Right atrium auricular region (tissue), 2 donors: ENCODE data around the gene CPSF4. TPM values are rescaled to one million over a fixed set of nuclear protein-coding genes. Genes with fewer than 3 reads are reported as not detected.

ENCODE experiments used
- DNase-seq: peaks from one replicate; pipeline ENCODE4 v3.0.0-alpha.2; 2019; ENCODE audit warnings: low spot score
- H3K27ac ChIP-seq, 2 donors: fragments of 200-600 bp; sonication (generic); 1 replicate in 1 of 2; 2 replicates in 1 of 2; pipeline ENCODE4 v1.5.1; 2016 to 2019
- H3K27me3 ChIP-seq, 2 donors: fragments of 200-600 bp; sonication (generic); one replicate each; pipeline versions ENCODE4 v1.5.1 to v1.6.0; 2017 to 2019
- H3K36me3 ChIP-seq: fragments of 200-600 bp; sonication (generic); one replicate; pipeline ENCODE4 v1.5.1; 2016
- H3K4me1 ChIP-seq, 2 donors: fragments of 200-600 bp; sonication (generic); one replicate each; pipeline versions ENCODE4 v1.5.1 to v1.6.0; 2017 to 2019
- H3K4me3 ChIP-seq, 2 donors: fragments of 200-600 bp; sonication (generic); 1 replicate in 1 of 2; 2 replicates in 1 of 2; pipeline ENCODE4 v1.5.1; 2017 to 2019; ENCODE audit warnings: mild to moderate bottlenecking in 1 of 2, moderate library complexity in 1 of 2
- H3K9me3 ChIP-seq, 2 donors: fragments of 200-600 bp; sonication (generic); one replicate each; pipeline ENCODE4 v1.5.1; 2019
- total RNA-seq, 2 donors: library from RNA; depleted of rRNA; stranded (reverse); fragments of >200 nt; gene quantifications; one replicate each; pipeline ENCODE4 v1.1.0, GENCODE V29; 2016
- TF ChIP-seq, protein P1 (sequence below), 2 donors: fragments of 200-600 bp; sonication (generic); IDR thresholded peaks; one replicate each; pipeline ENCODE4 v1.5.1; 2019; ENCODE audit warnings: antibody characterized with exemption in 2 of 2

CPSF4 gene
- total RNA-seq, 2 donors from 2014 or later: 12.4 to 18.8 TPM

DNA sequence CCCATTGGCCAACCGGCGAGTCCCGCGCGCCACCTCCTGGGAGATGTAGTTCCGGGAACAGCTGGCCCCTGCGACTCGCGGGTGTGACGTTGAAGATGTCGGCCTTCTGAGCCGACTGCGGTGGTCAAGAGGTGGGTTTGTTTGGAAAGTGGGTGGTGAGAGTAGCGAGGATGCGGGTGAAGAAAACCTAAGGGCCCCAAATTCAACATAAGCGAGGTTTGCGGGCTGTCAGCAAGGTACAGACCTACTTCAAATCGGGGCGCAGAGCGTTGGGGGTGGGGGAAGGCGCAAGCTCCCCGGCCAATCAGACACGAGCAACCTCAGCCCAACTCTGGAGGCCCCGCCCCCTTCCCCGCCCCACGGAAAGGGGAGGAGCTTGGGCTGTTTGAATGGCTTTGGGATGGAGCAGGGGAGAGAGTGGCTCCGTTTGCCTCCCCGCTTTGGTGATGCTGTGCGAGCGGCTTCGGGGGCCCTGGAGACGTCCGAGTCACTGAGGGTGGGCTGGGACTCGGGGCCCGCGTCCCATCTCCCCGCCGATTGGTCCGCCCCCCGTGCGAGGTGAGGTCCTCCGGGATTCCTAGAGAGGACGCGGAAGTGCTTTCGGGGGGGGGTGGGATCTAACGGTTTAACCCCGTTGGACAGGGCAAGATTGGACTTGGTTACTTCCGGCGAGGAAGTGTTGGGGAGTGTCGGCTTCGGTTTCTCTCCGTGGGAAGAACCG, 66.0 kb downstream of the CPSF4 start, which contains the start of gene ZKSCAN5:
Gene ZKSCAN5 (plus strand): TSS at position 60 of the 721 bp plus-strand sequence. CDS start 1,383 bp downstream, outside the sequence.
- H3K27me3 ChIP-seq: no peaks in the 10 kb centered on the region
- peaks cover 0 to 35% of the 10 kb centered on the region in 2 donors for H3K4me1 ChIP-seq
- DNase-seq: peak; percentile 99
- TF ChIP-seq, protein P1, sequence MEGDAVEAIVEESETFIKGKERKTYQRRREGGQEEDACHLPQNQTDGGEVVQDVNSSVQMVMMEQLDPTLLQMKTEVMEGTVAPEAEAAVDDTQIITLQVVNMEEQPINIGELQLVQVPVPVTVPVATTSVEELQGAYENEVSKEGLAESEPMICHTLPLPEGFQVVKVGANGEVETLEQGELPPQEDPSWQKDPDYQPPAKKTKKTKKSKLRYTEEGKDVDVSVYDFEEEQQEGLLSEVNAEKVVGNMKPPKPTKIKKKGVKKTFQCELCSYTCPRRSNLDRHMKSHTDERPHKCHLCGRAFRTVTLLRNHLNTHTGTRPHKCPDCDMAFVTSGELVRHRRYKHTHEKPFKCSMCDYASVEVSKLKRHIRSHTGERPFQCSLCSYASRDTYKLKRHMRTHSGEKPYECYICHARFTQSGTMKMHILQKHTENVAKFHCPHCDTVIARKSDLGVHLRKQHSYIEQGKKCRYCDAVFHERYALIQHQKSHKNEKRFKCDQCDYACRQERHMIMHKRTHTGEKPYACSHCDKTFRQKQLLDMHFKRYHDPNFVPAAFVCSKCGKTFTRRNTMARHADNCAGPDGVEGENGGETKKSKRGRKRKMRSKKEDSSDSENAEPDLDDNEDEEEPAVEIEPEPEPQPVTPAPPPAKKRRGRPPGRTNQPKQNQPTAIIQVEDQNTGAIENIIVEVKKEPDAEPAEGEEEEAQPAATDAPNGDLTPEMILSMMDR (IDR thresholded peaks at IDR 0.05): no peak
- H3K9me3 ChIP-seq: no peaks in the 10 kb centered on the region
- H3K4me3 ChIP-seq: peak within 1 kb of the TSS; percentile 71 to 83
- H3K27ac ChIP-seq: peak within 1 kb of the TSS; percentile 94
- no peaks in the 10 kb centered on the region for H3K36me3 ChIP-seq

DNA sequence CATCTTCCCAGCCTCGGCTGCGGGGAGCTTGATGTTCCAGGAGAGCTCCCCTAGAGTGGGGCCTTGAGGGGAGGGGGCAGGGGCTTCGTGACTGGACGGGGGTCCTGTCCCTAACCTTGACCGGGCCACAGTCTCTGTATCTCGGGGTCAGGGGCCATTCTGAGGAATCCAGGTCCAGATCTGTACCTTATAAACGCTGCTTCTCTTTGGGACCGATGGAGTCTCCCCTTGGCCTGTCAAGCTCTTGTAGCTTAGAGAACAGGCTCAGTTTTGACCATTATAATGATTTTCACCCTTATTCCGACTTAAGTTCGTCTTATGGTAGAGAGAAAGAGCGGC, 66.5 kb downstream of the CPSF4 start:
- H3K27ac ChIP-seq: peak overlapping the region; percentile 94
- no peaks in the 10 kb centered on the region for H3K9me3 ChIP-seq
- H3K36me3 ChIP-seq: no peaks in the 10 kb centered on the region
- no peak for DNase-seq
- H3K4me3 ChIP-seq: peak overlapping the region; percentile 71 to 83
- peaks cover 0 to 35% of the 10 kb centered on the region in 2 donors for H3K4me1 ChIP-seq
- no peaks in the 10 kb centered on the region for H3K27me3 ChIP-seq
- TF ChIP-seq, protein P1 (IDR thresholded peaks at IDR 0.05): no peak

Other genes starting within 250 kb of the CPSF4 start
- gene KPNA7, start 230.8 kb upstream of the CPSF4 start, total RNA-seq: not detected
- gene MYH16, start 166.1 kb upstream of the CPSF4 start, total RNA-seq: not detected
- gene ARPC1A, start 113.0 kb upstream of the CPSF4 start, total RNA-seq: 100 to 1,000 TPM; 108 to 117 TPM
- gene ARPC1B, start 64.2 kb upstream of the CPSF4 start, total RNA-seq: 100 to 1,000 TPM in 1 of 2 donors, 10 to 100 TPM in 1; 53.0 to 115 TPM
- gene PDAP1, start 30.3 kb upstream of the CPSF4 start, total RNA-seq: 10 to 100 TPM; 70.9 to 93.3 TPM
- gene BUD31, start 30.0 kb upstream of the CPSF4 start, total RNA-seq: 10 to 100 TPM; 36.7 to 57.0 TPM
- 1 to 10 TPM; 4.6 to 5.3 TPM for gene PTCD1, start 145 bp upstream of the CPSF4 start, total RNA-seq
- 1,000 to 10,000 TPM; 2,443 to 2,651 TPM for gene ATP5MF, start 27.2 kb downstream of the CPSF4 start, total RNA-seq
- gene ZNF789, start 33.9 kb downstream of the CPSF4 start, total RNA-seq: 1 to 10 TPM in 1 of 2 donors, under 1 TPM in 1; 0.48 to 2.6 TPM
- 10 to 100 TPM; 10.8 to 20.2 TPM for gene ZNF394, start 61.3 kb downstream of the CPSF4 start, total RNA-seq
- gene ZKSCAN5, start 65.7 kb downstream of the CPSF4 start, total RNA-seq: 1 to 10 TPM; 5.4 to 6.3 TPM
- 1 to 10 TPM; 4.6 to 5.0 TPM for gene FAM200A, start 113.2 kb downstream of the CPSF4 start, total RNA-seq
- gene ZNF655, start 119.7 kb downstream of the CPSF4 start, total RNA-seq: 10 to 100 TPM; 36.2 to 41.9 TPM
- gene TMEM225B, start 159.3 kb downstream of the CPSF4 start, total RNA-seq: not detected
- gene ZSCAN25, start 178.0 kb downstream of the CPSF4 start, total RNA-seq: 1 to 10 TPM; 6.0 to 6.1 TPM
- gene CYP3A5, start 241.1 kb downstream of the CPSF4 start, total RNA-seq: 1 to 10 TPM in 1 of 2 donors, under 1 TPM in 1; 0.59 to 1.2 TPM